ENCODE data around the gene HOXA10.
A peak's percentile ranks its signal among the peaks of the same experiment; 100 is the strongest.

HOXA10 gene

DNA sequence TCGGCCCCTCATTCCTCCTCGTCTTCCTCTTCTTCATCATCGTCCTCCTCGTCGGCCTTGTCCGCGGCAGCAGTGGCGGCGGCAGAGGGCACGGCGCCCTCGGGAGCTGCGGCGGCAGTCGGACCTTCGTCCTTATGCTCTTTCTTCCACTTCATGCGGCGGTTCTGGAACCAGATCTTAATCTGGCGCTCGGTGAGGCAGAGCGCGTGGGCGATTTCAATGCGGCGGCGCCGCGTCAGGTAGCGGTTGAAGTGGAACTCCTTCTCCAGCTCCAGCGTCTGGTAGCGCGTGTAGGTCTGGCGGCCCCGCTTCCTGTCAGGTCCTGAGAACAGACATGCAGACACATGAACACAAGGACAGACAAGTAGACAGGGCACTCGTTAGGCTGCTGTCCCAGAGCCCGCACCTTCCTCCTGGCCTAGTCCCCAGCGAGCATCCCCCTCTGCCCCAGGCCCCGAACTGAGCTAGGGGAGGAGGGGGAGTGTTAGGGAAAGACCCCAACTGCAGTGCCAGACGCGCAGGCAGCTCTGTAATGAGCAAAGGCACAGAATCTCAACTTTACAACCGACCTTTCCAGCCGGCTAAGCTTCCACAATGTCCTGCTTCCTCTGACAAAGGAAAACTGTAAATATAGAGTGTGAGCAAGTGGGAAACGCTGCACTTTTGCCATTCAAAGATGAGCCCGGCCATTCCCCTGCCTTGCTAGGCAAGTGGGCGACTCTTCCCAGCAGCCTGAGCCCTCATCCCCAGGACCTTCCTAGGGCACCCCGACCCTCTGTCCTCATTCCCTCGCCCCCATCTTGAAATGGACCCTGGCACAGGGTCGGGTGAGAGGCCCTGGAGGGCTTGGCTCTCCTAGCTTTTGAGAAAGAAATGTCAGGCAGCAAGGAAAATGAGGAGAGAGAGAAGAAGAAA lies 19.0 kb downstream of the HOXA10 start:
- DNase-seq (ENCODE audit: low read depth), result no peak

DNA sequence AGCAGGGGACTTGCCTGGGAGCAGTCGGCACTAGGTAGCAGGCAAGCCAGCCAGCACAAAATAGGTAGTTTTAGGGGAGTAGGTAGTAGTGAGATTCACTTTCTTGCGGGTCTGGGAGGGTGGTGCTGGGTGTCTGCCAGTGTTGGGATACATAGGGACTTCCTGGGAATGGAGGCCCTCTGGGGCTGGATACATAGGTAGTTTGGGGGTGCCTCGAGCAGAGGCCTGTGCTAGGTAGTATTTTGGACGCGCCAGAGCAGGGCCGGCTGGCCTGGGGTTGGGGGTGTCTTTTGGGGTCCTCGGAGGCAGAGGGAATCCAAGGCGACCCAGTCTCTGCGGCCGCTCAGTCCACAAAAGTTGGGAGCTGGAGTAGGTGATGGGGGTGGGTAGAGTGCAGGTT lies 19.8 kb downstream of the HOXA10 start:
- no peak for DNase-seq (ENCODE audit: low read depth)

DNA sequence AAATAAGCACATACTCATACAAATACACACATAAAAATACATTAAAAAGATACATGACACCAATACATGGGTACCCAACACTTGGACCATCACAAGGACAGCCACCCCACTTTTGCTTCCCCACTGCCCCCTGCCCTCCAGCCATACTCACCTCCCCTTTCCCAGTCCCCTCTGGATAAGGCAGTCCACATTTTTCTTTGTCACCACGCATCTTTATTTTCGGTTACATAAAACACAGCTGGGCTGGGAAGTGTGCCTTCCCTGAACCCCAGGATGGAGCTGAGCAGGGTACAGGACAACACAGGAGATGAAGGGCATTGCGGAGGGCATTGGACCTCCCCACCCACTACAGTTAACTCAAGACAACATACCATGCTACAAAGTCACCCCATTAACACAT lies 20.6 kb downstream of the HOXA10 start:
- DNase-seq (ENCODE audit: low read depth), result no peak

DNA sequence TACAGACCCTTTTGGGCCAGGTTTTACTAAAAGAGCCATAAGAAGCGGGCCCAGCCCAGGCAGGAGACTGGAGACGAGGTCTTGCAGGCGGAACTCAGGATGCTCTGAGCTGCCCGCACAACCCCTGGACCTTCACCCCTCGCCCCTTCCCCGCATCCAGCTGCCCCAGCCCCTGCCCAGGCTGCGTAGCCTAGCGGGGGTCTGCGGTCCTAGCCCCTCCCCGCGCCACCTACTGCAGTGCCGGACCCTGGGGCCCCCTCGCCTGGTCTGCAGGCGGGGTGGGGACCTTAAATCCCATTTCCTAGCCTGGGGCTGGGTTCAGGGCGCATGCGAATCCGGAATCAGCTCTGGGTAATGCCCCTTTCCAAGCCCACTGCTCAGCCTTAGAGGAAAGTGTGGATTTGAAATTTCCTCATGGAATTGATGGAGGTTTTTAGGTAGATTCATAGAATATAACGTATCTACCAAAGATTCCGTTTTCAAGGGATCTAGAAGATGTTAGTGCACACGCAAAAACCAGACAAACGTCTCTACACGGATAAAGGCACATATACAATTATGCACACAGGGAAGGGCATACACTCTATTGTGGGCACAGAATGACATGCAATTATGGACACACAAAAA lies 21.2 kb downstream of the HOXA10 start:
- no peak for DNase-seq (ENCODE audit: low read depth)

DNA sequence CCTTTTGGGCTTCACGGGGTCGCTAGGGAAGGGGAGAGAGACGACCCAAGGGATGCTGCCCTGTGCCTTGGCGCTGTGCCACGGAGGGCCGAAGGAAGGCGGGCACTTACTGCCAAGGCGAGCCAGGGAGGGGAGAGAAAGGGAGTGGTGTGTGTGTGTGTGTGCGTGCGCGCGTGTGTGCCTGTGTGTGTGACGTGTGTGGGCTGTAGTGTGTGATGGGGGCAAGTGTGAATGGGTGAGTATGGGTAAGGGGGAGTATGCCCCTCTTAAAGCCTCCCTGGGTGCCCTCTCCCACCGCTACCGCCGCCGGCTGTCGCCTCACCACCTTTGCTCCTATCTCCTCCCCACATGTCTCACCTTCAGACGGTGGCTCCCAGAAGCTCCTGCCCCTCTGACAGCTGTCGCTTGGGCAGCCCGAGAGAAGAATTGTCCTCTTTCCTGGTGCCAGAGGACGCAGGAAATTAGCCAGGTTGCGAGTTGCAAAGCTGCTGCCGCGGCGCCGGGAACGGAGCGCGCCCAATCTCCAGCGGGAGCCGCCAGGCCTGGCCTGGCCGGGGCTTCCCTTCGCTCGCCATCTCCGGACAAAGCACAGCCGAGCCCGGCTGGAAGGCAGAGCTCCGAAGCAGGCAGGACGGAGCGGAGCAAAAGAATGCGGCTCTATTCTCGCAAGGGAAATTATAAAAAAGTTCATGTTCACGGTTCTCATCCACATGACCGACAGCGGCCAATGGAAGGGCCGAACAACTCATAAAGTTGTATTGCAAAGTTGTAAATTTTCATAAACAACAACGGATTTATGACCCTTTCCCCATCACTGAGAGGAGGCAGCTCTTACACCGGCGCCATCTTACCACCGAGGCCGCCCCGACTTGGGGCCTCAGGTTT lies 21.9 kb downstream of the HOXA10 start, which contains the start of gene HOXA3:
Gene HOXA3 (minus strand): TSS at position 653 of the 885 bp plus-strand sequence. CDS start 41,943 bp downstream, outside the sequence.
- no peak for DNase-seq (ENCODE audit: low read depth)

DNA sequence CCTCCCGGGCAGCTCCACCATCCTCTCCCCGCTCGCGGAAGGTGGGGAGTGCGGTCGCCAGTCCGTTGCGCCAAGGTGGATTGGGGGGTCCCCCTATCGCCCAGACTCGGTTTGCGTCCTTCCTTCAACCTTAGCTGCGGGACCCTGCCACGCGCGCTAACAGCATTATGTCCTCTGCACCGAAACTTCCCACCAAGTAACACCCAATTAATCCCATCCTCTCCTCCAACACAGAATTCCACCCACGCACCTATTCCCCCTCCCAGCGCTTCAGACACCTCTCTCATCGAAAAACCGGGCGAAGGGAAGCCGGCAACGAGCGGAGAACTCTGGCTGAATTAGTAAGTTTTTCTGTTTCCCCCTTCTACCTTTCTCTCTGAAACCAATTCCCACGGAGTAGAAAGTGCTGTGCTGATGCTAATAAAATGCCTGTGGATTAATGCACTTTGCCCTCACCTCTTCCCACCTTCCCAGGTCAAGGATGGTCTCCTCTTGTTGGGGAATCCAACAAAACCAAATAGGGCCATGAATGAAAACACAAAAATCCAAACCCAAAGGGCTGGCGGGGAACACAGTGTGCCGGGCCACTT lies 22.7 kb downstream of the HOXA10 start:
- no peak for DNase-seq (ENCODE audit: low read depth)

DNA sequence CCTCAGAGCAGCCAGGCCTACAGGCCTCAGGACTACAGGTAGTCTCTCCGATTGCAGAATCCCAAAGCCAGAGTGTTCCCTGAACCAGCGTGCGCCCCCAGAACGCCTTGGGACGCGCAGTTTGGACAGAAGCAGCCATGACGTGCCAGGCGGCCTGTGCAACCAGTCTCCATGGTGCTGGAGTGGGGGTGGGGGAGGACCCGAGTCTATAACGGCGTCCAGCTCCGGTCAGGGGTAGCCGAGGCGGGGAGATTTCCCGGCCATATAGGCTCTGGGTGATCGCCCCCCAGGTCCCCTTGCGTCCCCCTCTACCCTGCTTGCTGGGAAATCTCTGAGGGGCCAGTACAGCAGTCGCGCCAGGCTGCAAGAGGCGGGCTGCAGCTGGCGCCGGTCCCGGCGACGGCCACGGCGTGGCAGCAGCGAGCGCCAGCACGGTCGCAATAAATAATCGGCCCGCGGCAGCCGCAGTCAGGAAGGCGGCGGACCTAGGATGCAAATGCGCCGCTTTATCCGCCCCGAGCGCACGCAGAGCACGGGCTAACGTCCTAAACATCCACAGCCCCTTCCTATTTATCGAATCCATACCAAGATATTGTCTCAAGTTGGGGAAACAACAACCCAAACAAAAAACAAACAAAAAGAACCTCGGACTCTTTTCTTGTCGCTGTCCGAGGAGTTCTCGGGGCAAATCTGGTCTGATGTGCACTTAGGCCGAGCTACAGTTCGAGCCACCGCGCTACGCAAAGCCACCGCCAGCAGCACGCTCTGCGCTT lies 23.4 kb downstream of the HOXA10 start:
- peak; percentile 42 for DNase-seq (ENCODE audit: low read depth)

DNA sequence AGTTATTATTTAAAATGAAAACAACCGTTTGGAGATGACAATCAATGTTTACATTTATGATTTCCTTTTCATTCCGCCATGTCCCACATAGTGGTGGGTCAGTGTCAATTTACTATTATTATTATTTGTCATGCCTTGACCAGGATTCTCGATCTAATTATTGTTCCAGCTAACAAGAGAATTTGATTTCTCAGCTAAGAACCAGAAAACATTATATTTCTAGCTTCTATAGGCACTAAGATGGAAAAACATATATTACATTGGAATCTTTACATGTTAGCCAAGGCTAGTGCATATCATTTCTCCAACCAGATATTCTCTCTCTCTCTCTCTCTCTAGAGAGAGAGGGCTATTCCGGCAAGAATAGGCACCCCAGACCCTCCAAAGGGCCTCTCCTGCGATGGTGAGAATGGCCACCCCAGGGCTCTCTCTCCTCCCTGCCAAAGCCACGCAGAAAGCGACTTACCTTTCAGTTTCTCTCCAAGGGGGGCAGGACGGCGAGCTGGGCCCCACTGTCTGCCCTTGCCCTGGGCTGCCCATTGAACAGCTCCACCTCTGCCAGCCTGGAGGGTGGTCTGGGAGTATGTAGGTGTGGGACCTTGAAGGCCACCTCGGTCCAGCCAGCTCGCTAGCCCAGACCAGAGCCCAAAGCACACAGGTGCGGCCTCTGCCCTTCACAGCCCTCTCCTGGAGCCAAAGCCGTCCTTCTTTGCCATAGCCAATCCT lies 24.1 kb downstream of the HOXA10 start:
- DNase-seq (ENCODE audit: low read depth), result no peak

DNA sequence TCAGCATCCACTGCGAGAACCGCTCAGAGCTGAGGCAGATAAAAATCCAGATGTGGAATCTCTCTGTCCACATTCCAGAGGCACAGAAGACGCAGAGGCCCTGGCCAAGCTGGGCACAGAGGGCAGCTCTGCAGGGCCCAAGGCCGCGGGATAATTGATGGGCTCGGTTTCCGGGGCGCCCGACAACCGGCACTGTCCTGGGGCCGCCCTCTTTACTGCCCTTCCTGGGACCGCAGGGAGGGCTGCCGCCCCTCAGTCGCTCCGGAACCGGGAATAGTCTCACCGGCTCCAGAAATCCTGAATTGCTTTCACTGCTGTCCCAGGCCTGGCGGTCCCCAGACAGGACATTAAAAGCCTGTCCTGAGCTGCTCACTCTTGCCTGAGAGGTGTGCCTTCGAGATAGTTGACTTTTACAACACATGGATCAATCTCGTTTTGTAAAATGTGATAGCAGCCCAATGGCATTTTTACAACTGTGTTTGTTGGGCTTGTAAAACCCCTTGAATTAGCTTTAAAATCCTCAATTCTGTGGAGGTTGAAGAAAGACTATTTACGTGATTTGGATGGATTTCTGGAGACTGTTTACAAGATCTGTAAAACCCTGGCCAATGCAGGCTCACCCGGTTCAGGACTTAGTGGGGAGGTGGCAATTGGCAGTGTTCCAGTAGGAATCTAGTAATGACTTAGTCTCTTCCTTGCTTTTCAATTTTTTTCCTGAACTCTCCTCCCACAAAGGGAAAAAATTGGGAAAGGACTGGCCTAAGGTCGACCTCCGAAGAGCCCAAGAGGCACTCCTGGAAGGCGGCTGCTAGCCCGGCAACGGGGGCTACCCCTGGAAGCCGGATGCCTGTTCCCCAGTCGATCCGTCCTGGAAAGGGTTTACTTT lies 25.1 kb downstream of the HOXA10 start:
- no peak for DNase-seq (ENCODE audit: low read depth)

DNA sequence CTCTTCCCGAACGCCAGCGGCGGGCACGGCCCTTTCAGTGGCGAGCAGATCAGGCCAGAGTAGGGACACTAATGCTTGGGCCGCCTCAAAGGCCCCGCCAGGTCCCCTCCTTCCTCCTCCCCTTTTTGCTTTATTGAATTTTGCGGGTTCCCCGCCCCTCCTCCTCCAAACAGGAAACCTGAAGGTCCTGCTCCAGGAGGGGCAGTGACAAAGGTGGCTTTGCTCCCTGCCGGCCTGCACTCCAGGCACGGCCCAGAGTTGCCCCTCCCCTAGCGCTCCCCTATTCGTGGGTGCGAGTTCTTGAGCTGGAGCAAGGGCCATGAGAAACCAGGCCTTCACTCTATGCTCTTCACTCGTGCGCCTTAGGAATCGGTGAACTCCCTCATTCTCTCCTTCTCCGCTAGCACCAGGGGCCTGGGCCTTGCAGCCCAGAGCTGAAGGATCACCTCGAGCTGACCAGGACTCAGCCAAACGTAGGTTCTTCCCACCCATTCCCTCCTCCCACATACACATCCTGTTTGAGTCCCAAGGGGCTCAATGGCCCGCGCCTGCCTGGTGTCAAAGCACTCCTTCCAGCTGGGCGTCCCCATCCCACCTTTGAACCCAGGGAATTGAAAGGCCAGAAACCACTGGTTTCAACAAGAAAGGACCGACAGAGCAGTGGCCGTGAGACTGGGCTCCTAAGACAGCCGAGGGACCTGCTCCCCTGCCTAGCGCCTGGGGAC lies 25.9 kb downstream of the HOXA10 start:
- no peak for DNase-seq (ENCODE audit: low read depth)

DNA sequence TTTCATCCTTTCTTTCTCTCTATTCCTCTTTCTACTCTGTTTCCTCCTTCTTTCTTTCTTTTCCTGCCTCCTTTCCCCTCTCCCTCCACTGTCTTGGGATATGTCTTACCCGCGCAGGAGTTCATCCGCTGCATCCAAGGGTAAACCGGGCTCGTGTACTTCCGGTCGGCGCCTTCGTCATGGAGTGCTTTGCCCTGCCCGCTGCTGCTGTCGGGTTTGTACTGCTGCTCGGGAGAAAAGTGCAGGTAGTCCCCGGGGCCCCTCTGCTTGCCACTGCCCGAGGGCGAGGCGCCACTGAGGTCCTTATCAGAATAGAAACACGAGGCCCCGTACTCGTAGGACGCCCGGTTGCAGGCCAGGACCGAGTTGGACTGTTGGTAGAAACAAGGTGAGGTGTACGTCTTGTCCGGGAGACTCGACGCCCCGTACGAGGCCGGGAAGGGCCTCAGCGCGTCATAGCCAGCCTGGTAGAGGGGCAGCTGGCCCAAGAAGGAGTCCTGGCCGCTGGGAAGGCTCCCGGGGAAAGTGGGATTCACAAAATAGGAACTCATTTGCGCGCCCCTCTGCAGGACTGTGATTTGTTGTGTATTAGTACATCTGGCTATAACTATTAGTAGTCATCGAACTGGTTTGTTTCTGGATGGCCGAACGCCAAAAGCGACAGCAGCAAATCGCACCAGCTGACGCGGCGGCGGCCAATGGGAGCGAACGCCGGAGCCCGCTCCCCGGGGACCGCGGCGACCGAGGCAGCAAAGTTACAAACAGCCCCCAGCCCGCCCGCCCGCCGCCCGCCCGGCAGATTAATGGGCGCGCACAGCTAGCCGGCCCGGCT lies 26.7 kb downstream of the HOXA10 start, which contains the start of gene HOXA6:
Gene HOXA6 (minus strand): TSS at position 576 of the 832 bp plus-strand sequence. CDS start 25 bp downstream, at position 551.
- no peak for DNase-seq (ENCODE audit: low read depth)

DNA sequence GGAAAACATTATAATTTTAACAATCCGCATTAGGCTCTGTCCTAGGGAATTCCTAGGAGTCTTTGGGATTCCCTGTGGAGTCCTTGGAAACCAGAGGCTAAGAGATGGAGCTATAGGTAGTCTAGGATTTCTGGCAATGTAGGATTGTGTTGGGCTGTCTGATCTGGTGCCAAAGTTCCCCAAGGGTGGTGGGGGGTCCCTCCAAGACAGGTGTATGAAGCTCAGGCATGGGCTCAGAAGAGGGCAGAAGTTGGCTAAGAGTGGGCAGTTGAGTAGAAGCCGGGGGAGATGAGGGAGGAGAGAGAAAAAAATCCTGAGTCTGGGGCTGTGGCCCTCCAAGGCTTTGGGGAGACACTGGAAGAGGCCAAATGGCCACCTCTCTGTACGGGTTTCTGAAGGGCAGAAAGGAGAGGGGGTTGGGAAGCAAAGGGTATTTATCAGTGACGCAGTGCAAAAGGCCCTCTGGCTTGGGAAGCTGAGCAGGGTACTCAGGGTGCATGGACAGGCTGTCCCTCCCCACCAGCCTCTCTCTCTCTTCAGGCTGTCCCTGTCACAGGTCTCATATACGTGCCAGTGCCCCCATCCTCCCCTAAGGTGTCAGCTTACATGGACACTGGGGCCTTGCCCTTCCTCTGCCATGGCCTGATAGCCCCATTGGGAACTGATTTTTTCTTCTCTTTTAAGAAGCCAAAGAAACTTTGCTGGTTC lies 27.5 kb downstream of the HOXA10 start:
- DNase-seq (ENCODE audit: low read depth), result no peak

DNA sequence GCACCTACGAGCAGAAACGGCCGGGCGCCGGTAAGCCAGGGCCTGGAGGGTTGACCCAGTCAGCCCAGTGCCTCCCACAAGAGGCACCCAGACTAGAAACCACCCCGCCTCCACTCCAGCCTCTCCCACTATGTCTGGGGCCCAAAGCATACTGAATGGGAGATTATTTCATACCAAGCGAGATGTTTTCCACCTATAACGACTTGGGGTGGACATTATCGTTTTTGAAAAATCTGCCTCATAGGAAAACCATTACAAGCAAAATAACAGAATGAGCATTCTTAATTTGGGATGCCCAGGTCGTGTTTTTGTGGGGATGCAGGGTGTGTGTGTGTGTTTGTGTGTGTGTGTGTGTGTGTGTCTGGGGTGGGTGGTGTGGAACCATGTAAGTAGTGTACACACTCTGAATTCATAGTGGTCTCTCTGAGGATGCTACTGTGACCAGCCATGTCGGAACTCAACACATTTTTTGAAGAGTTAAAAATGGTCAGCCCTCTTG lies 28.2 kb downstream of the HOXA10 start:
- DNase-seq (ENCODE audit: low read depth), result no peak

DNA sequence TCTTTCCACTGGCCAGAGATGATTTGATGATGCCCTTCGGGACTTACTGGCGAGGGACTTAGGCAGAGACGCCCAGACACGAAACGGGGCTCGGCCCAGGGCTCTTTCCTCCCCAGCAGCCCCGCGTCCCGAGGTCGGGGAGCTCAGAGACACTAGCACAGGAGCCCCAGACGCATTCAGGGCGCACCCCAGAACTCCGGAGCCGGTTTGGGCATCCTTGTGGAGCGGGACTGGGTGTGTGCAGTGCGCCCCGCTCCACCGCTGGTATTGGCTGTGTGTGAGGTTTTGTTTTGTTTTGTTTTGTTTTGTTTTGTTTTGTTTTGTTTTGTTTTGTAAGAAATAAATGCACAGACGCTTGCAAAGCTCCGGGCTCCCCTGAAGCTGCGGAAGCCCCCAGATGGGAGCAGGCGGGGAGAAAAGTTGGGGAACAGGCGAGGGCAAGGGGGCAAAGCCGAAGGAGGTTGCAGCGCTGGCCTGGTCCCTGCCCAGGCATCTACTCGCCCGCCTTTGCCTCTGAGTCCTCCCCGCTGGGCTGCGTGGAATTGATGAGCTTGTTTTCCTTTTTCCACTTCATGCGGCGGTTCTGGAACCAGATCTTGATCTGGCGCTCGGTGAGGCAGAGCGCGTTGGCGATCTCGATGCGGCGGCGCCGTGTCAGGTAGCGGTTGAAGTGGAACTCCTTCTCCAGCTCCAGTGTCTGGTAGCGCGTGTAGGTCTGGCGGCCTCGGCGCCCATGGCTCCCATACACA lies 28.8 kb downstream of the HOXA10 start:
- no peak for DNase-seq (ENCODE audit: low read depth)

DNA sequence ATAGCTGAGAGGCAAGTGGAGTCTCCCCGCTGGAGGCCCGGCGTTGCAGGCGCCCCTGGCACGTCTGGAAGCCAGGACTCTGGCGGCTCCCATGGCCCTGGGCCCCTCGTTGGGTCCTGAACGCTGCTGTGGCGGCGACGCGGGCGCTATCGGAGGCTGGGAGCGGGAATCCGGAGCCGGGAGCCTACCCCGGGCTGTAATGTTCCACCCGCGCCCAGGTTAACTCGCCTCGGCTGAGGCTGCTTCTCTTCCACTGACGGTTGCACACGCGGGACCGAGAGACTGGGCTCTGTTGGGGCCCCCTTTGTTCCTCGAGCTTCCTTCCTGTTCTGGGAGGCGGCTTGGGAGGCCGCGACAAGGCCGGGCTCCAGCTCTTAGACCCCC lies 29.3 kb downstream of the HOXA10 start:
- DNase-seq (ENCODE audit: low read depth), result no peak
